Femur (tissue), 1 donor: ENCODE results near the gene TXN.
"Not testable (repeated sequence)": the region's sequence is repeated elsewhere in the genome, so short reads cannot be mapped to it uniquely, and the experiment has no call there.

Experiments used
- DNase-seq: peaks from one replicate; pipeline ENCODE4 v3.0.0-alpha.2; 2017

TXN gene

DNA sequence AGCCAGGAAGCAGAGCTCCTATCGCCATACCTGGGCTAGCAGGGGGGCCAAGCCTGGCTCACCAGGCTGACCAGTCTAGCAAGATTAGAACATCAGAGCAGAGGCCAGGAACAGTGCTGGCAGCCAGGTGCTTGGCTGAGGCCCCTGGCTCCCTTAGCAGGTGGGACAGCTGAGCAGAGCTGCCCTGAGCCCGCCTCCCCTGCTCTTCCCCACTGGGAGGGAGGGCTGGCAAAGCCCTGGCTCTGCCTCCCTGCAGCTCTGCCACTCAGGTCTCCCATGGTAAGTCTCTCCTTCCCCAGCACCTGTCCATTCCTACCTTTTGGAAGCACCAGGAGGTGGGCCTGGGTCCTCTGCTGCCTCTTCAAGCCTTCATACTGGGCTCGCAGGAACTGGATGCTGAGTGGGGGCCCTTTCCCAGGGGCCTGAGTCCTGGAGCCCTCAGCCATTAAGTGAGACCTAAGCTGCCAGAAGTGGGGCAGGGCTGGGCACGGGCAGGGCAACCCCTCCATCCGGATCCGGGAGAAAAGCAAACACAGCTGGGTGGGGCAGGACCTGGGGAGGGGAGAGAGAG lies 49.2 kb downstream of the TXN start:
- no peak for DNase-seq

DNA sequence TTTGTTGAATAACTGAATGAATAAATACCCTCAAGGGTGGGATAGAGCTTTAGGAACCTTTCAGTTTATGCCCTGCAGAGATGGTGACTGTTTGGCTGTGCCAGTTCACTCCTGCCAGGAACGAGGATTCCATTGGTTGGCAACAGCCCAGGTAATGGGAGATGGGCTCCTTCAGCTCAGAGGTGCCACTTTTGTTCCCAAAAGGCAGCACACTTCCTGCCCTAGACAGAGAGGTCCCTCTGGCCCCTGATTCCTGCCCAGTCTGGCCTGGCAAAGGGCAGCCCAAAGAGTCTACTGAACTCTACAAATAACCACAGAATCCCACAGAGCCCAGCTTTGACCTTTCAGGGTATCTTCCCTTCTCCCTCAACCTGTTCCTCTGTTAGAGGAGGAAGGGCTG lies 49.9 kb downstream of the TXN start:
- no peak for DNase-seq

DNA sequence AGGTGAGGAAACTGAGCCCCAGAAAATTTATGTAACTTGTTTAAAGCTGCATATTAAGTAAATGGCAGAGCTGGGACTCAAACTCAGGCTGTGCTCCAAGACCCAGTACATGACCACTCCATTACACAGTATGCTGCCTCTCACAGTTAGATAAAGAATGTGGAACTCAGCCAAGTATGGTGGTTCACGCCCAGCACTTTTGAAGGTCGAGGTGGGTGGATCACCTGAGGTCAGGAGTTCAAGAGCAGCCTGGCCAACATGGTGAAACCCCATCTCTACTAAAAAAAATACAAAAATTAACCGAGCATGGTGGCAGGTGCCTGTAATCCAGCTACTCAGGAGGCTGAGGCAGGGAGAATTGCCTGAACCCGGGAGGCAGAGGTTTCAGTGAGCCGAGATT lies 50.7 kb downstream of the TXN start:
- not testable (repeated sequence) for DNase-seq

DNA sequence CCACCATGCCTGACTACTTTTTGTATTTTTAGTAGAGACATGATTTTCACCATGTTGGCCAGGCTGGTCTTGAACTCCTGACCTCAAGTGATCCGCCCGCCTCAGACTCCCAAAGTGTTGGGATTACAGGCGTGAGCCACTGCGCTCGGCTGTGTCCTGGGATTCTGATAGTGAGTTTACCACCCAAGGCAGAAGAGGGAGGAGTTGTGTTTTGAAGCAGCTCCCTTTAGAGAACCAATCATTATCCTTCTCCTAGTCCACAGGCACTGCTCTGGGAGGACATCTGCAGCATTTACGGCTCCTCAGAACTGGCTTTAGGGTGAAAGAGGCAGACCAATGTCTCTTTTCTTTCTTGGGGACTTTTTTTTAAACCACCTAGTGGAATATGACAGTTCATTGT lies 54.1 kb downstream of the TXN start:
- no peak for DNase-seq

DNA sequence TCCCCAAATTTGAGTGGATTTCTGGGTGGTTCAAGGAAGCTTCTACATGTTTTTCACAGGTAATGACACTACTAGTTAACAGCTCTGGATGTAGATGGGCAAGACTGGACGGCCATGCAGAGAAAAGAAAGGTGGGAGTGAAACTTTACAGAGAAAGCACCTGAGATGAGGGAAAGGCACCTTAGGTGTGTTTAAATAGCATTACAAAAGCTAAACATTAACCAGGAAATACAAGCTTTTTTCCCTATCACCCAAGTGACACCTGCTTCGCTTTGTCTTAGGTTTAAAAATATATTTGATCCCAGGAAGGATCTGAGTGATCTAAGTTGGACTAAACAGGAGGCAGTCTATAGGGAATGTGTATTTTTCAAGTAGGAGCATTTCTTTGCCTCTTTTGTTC lies 56.7 kb downstream of the TXN start:
- no peak for DNase-seq

DNA sequence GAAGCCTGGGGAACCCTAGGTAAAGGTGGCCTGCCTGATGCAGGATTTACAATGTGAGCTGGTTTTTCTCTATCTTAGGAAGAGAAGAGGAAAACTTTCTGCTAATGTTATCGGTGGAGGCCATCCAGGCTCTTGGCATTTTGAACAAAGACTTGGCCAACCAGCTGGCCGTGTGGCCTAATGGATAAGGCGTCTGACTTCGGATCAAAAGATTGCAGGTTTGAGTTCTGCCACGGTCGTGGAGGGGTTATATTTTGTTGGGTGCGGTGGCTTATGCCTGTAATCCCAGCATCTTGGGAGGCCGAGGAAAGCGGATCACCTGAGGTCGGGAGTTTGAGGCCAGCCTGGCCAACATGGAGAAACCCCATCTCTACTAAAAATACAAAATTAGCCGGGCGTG lies 58.0 kb downstream of the TXN start:
- no peak for DNase-seq

DNA sequence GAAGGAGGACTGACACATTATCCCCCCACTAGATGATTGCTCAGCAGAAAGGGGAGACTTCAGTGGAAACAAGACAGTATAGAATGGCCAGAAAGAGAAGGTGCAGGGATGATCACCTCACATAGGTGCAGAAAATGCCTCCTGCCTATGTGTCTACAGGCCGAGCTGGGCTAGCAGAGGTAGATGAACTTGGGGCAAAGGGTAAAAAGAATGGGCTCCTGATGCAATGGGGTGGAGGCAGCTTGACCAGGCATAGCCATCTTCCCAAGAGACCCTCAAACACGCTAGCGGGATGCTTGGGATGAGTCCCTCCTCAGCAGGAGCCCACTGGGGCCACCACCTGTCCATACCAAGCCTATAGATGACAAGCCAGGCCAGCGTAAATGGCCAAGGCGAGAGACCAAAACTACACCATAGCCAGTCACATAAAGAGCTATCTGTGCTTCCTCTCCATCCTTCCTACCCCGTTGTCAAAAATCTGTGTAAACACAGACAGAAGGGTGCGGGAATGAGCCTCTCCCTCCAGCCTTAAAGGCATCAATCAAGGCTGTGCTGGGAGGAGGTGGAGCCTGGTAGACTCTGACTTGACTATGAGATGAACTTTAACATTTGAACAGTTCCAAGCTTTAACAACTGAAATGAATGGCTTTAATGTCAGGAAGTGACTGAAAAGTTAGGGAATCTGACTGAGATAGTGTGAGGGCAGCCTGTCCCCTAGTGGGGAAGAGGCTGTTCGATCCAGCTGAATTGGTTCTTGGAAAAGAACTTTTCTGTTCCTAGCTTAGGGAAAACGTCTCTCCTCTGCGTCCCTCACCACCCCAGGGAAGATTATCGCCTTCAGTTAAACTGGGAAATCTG lies 58.7 kb downstream of the TXN start:
- DNase-seq: no peak

DNA sequence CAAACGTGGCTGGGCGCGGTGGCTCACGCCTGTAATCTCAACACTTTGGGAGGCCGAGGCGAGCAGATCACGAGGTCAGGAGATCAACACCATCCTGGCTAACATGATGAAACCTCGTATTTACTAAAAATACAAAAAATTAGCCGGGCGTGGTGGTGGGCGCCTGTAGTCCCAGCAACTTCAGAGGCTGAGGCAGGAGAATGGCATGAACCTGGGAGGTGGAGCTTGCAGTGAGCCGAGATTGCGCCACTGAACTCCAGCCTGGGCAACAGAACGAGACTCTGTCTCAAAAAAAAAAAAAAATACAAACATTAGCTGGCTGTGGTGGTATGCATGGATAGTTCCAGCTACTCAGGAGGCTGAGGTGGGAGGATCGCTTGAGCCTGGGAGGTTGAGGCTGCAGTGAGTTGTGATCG lies 60.2 kb downstream of the TXN start:
- DNase-seq: not testable (repeated sequence)
